Measurements from ENCODE around the gene ATF6.

DNA sequence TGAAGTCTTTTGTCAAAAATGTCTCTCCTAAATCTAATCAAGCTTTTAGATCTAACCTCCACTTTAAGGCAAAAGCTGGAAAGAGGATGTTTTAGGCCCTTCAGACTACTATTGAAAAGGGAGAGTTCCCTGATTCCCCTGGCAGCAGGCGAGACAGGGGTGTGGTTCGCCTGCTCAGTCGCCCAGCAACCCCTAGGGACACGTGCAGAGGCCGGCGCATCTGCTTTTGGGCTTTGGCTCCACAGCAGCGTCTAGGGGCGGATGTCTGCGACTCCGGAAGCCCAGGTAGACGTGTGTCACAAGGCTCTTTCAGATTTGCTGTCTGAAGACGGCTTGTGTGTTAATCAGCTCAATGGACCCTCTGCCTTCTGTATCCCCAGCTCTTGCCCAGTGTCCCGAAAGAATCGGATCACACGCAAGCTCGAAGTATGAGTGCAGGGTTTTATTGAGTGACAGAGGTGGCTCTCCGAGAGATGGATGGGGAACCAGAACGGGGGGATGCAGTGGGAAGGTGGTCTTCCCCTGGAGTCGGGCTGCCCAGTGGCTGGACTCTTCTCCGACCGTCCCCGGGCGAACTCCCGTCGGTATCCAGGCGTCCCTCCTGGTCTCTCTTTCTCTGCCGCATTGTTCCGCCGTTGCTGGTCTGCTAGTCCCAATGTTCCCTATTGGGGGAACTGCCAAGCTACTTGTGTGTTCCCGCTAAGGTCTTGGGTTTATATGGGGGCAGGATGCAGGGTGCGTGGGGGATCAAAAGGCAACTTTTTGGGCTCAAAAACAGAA lies 212.1 kb downstream of the ATF6 start:
- TF ChIP-seq POLR2A (IDR thresholded peaks at IDR 0.05; ENCODE audit: borderline replicate concordance, extremely low read depth, insufficient read depth, insufficient read length), result no peak
- TF ChIP-seq, protein P1, sequence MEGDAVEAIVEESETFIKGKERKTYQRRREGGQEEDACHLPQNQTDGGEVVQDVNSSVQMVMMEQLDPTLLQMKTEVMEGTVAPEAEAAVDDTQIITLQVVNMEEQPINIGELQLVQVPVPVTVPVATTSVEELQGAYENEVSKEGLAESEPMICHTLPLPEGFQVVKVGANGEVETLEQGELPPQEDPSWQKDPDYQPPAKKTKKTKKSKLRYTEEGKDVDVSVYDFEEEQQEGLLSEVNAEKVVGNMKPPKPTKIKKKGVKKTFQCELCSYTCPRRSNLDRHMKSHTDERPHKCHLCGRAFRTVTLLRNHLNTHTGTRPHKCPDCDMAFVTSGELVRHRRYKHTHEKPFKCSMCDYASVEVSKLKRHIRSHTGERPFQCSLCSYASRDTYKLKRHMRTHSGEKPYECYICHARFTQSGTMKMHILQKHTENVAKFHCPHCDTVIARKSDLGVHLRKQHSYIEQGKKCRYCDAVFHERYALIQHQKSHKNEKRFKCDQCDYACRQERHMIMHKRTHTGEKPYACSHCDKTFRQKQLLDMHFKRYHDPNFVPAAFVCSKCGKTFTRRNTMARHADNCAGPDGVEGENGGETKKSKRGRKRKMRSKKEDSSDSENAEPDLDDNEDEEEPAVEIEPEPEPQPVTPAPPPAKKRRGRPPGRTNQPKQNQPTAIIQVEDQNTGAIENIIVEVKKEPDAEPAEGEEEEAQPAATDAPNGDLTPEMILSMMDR (IDR thresholded peaks at IDR 0.05 in 2 of 3, conservative IDR thresholded peaks at IDR 0.05 in 1 of 3; ENCODE audit: borderline replicate concordance in 1 of 3, insufficient read depth in 1 of 3, low read depth in 2 of 3, low read length in 2 of 3), result no peak
- TF ChIP-seq, protein P2, sequence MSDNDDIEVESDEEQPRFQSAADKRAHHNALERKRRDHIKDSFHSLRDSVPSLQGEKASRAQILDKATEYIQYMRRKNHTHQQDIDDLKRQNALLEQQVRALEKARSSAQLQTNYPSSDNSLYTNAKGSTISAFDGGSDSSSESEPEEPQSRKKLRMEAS (IDR thresholded peaks at IDR 0.05), result no peak
- TF ChIP-seq POLR2AphosphoS5 (IDR thresholded peaks at IDR 0.05; ENCODE audit: low read depth, low read length), result no peak
- TF ChIP-seq YY1 (IDR thresholded peaks at IDR 0.05; ENCODE audit: extremely low read depth, insufficient replicate concordance, low read depth, low read length), result no peak
- TF ChIP-seq ZNF274 (IDR thresholded peaks at IDR 0.05; ENCODE audit: low read depth, low read length), result no peak
- no peak for TF ChIP-seq EZH2 (IDR thresholded peaks at IDR 0.05)
- no peak for TF ChIP-seq EZH2phosphoT487 (IDR thresholded peaks at IDR 0.05; ENCODE audit: borderline replicate concordance)
- no peak for TF ChIP-seq RAD21 (IDR thresholded peaks at IDR 0.05; ENCODE audit: low read depth)
- TF ChIP-seq TCF7L2 (IDR thresholded peaks at IDR 0.05; ENCODE audit: borderline replicate concordance, extremely low read depth, insufficient read depth, insufficient read length), result no peak
- TF ChIP-seq JUND (IDR thresholded peaks at IDR 0.05), result no peak

Measured in HCT116 (cell line).